HG03354 (cell line): ENCODE data around the gene RAB5IF.

Experiments used
- ATAC-seq: cut with Tn5 transposase; IDR thresholded peaks from one replicate; pipeline ENCODE4 v1.9.1; 2021; ENCODE audit warnings: mild to moderate bottlenecking; ENCODE audit not compliant: unreplicated experiment, poor library complexity, severe bottlenecking

Gene RAB5IF

DNA sequence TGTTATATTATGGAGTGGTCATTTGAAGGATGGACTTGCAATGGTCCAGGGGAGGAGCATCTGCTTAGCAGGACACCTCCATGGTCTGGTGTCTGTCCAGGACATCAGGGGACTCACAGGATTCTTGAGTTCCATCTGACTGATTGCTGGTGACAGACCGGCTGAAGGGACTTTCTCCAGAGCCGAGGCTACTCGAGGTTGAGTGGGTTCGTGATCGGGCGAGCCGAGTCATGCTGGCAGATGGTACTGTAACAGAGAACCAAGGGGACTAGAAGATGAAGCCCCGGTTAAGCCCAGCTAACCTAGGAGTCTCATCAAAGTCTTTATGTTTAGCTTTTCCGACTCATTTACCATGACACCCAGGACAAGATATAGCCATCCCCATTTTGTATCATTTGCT lies 47.9 kb downstream of the RAB5IF start:
- ATAC-seq = no peak

- ATAC-seq = no peak
Measured at GRCh38 chr20:36654506-36654905, 48.9 kb downstream of the RAB5IF start.

DNA sequence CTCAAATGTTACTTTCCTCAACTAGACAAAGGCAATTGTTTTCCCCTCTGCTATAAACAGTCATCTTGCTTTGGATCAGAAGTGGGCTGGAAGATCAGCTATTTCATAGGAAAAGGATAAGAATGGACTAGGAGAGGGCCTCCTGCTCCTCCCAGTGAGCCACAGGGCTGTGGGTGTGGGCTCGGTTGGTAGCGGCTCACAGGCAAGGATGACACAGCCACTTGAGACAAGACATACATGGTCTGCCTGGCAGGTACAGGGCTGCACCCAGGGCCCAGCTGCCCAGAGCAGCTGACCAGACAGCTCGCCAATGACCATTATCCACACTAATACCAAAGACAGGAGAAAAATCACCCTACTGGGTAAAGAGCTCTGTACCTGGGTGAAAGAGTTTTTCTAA lies 49.4 kb downstream of the RAB5IF start:
- no peak for ATAC-seq

DNA sequence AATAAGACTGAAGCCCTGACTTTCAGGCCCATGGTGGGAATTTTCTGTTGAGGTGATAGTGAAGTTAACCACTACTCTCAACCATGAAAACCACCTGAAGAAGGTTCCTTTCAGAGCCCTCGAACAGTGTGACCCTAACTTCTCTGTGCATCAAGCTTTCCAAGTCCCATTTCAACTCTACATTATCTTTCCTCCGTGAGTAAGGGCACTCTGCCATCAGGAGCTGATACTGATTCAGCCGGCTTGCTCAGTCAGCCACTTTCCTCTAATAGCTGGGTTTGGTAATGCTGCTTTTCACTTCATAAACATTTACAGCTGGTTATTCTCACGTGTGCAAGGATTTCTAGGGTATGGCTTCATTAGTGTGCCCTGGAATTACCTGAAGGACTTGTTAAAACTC lies 51.2 kb downstream of the RAB5IF start:
- no peak for ATAC-seq

- no peak for ATAC-seq
Measured at GRCh38 chr20:36658300-36658699, 52.7 kb downstream of the RAB5IF start.
